Activated CD8-positive, alpha-beta memory T cell treated with anti-CD3 and anti-CD28 coated beads, Interleukin-2, amount 50 U/mL, for 48 hours (primary cell): ENCODE data around the gene THY1.
"Not testable (repeated sequence)": the region's sequence is repeated elsewhere in the genome, so short reads cannot be mapped to it uniquely, and the experiment has no call there.

Source experiments
- DNase-seq: peaks from one replicate; pipeline ENCODE4 v3.0.0-alpha.2; 2020

Gene THY1

GRCh38 chr11:119417726-119418540 is 5.0 kb downstream of the THY1 start:
- DNase-seq: no peak

GRCh38 chr11:119416606-119417580 is 6.1 kb downstream of the THY1 start:
- DNase-seq: no peak

- no peak for DNase-seq
These were observed 7.0 kb downstream of the THY1 start for GRCh38 chr11:119415966-119416365.

- no peak for DNase-seq
These were observed 7.5 kb downstream of the THY1 start for GRCh38 chr11:119415517-119415916.

GRCh38 chr11:119414734-119415133 is 8.2 kb downstream of the THY1 start:
- DNase-seq: no peak

- DNase-seq: no peak
These were observed 8.7 kb downstream of the THY1 start for GRCh38 chr11:119414321-119414720.

GRCh38 chr11:119412072-119412471 is 10.9 kb downstream of the THY1 start:
- no peak for DNase-seq

GRCh38 chr11:119410501-119410900 is 12.5 kb downstream of the THY1 start:
- DNase-seq: no peak

GRCh38 chr11:119409731-119410130 is 13.2 kb downstream of the THY1 start:
- DNase-seq: no peak

GRCh38 chr11:119406005-119406404 is 17.0 kb downstream of the THY1 start:
- no peak for DNase-seq

- not testable (repeated sequence) for DNase-seq
These were observed 17.5 kb downstream of the THY1 start for GRCh38 chr11:119405448-119405847.

- no peak for DNase-seq
These were observed 18.1 kb downstream of the THY1 start for GRCh38 chr11:119404872-119405271.

- DNase-seq: no peak
These were observed 20.0 kb downstream of the THY1 start for GRCh38 chr11:119403021-119403420.

GRCh38 chr11:119402470-119402869 is 20.5 kb downstream of the THY1 start:
- DNase-seq: no peak

- no peak for DNase-seq
These were observed 22.1 kb downstream of the THY1 start for GRCh38 chr11:119400860-119401259.

GRCh38 chr11:119397740-119398139 is 25.2 kb downstream of the THY1 start:
- DNase-seq: no peak

GRCh38 chr11:119396835-119397234 is 26.1 kb downstream of the THY1 start:
- DNase-seq: no peak

- no peak for DNase-seq
These were observed 31.7 kb downstream of the THY1 start for GRCh38 chr11:119391275-119391674.

- no peak for DNase-seq
These were observed 33.2 kb downstream of the THY1 start for GRCh38 chr11:119389611-119390254.

GRCh38 chr11:119388103-119388502 is 34.9 kb downstream of the THY1 start:
- no peak for DNase-seq

GRCh38 chr11:119384332-119384731 is 38.6 kb downstream of the THY1 start:
- no peak for DNase-seq

- not testable (repeated sequence) for DNase-seq
These were observed 40.5 kb downstream of the THY1 start for GRCh38 chr11:119382513-119382912.

GRCh38 chr11:119382101-119382500 is 40.9 kb downstream of the THY1 start:
- no peak for DNase-seq
